Glutamatergic neuron (in vitro differentiated cells): ENCODE data around the gene GTF2F2. TPM values are rescaled to one million over a fixed set of nuclear protein-coding genes. Genes with fewer than 3 reads are reported as not detected.

Source experiments
- DNase-seq: peaks from one replicate; pipeline ENCODE4 v3.0.0; 2022
- H3K27ac Mint-ChIP-seq: one replicate; pipeline ENCODE4 v1.8.0; 2020; ENCODE audit warnings: mild to moderate bottlenecking, mixed read lengths, inconsistent platforms; ENCODE audit not compliant: unreplicated experiment
- H3K27me3 Mint-ChIP-seq: one replicate; pipeline ENCODE4 v1.8.0; 2020; ENCODE audit warnings: mild to moderate bottlenecking, moderate library complexity, mixed read lengths, inconsistent platforms; ENCODE audit not compliant: unreplicated experiment
- H3K36me3 Mint-ChIP-seq: one replicate; pipeline ENCODE4 v1.8.0; 2020; ENCODE audit warnings: mild to moderate bottlenecking, mixed read lengths, inconsistent platforms; ENCODE audit not compliant: unreplicated experiment
- H3K4me1 Mint-ChIP-seq: one replicate; pipeline ENCODE4 v1.8.0; 2020; ENCODE audit warnings: mild to moderate bottlenecking, low read depth, mixed read lengths, inconsistent platforms; ENCODE audit not compliant: unreplicated experiment
- H3K4me3 Mint-ChIP-seq: one replicate; pipeline ENCODE4 v1.8.0; 2020; ENCODE audit warnings: mild to moderate bottlenecking, mixed read lengths, inconsistent platforms; ENCODE audit not compliant: unreplicated experiment
- H3K9me3 Mint-ChIP-seq: one replicate; pipeline ENCODE4 v1.8.0; 2020; ENCODE audit warnings: mild to moderate bottlenecking, moderate library complexity, mixed read lengths, inconsistent platforms; ENCODE audit not compliant: unreplicated experiment
- total RNA-seq: library from RNA; stranded (reverse); fragmentation: NEBNext Ultra II Directional; extraction: Animal tissue kit (Norgen Biotek cat#: 25700); gene quantifications from one replicate; pipeline ENCODE4 v1.2.1, GENCODE V29; 2021; ENCODE audit not compliant: unreplicated experiment
- TF ChIP-seq, protein P1 (sequence below): fragments of 200-600 bp; sonication (generic); IDR thresholded peaks from one replicate; pipeline ENCODE4 v1.5.0; 2021; ENCODE audit not compliant: partially characterized antibody, unreplicated experiment

GTF2F2 gene
- total RNA-seq, 1 donor from 2014 or later = 25.9 TPM

DNA sequence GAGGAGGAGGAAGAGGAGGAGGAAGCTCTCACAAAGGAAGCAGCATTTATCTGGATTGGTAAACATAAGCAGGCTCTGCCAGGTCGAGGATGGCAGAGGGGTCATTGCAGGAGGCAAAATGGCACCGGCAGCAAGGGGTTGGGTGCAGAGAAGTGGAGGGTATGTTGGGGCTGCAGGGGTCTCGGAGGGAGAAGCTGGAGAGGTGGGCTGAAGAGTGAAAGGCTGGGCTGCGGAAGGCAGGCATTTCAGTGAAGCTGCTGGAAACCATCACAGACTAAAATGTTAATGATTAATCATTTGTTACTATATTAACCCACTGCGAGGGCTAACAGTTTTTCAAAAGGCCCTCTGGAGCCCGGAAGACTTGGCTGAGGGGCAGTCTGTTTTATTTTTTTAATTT lies 196.0 kb downstream of the GTF2F2 start:
- Mint-ChIP-seq H3K27me3 (peaks cover 5% of the 10 kb centered on the region), H3K36me3 (no peaks in the 10 kb centered on the region), H3K27ac (no peak overlapping the region), H3K4me3 (no peak overlapping the region), H3K4me1 (no peaks in the 10 kb centered on the region), H3K9me3 (no peaks in the 10 kb centered on the region)
- TF ChIP-seq, protein P1, sequence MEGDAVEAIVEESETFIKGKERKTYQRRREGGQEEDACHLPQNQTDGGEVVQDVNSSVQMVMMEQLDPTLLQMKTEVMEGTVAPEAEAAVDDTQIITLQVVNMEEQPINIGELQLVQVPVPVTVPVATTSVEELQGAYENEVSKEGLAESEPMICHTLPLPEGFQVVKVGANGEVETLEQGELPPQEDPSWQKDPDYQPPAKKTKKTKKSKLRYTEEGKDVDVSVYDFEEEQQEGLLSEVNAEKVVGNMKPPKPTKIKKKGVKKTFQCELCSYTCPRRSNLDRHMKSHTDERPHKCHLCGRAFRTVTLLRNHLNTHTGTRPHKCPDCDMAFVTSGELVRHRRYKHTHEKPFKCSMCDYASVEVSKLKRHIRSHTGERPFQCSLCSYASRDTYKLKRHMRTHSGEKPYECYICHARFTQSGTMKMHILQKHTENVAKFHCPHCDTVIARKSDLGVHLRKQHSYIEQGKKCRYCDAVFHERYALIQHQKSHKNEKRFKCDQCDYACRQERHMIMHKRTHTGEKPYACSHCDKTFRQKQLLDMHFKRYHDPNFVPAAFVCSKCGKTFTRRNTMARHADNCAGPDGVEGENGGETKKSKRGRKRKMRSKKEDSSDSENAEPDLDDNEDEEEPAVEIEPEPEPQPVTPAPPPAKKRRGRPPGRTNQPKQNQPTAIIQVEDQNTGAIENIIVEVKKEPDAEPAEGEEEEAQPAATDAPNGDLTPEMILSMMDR = no peak
- DNase-seq = no peak

DNA sequence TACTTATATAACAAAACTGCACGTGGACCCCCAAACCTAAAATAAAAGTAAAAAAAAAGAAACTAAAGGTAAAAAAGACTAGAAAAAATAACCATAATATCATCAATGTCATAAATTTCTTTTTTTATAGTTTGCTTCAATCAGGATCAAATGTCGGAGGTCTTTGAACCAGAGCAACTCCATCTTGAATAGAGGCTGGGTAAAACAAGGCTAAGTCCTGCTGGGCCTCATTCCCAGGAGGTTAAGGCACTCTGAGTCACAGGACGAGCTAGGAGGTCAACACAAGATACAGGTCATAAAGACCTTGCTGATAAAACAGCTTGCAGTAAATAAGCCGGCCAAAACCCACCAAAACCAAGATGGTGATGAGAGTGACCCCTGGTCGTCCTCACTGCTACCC lies 196.7 kb downstream of the GTF2F2 start:
- TF ChIP-seq, protein P1 = no peak
- Mint-ChIP-seq H3K36me3 (no peaks in the 10 kb centered on the region), H3K27me3 (peaks cover 4% of the 10 kb centered on the region), H3K27ac (no peak overlapping the region), H3K4me3 (no peak overlapping the region), H3K9me3 (no peaks in the 10 kb centered on the region), H3K4me1 (no peaks in the 10 kb centered on the region)
- no peak for DNase-seq

DNA sequence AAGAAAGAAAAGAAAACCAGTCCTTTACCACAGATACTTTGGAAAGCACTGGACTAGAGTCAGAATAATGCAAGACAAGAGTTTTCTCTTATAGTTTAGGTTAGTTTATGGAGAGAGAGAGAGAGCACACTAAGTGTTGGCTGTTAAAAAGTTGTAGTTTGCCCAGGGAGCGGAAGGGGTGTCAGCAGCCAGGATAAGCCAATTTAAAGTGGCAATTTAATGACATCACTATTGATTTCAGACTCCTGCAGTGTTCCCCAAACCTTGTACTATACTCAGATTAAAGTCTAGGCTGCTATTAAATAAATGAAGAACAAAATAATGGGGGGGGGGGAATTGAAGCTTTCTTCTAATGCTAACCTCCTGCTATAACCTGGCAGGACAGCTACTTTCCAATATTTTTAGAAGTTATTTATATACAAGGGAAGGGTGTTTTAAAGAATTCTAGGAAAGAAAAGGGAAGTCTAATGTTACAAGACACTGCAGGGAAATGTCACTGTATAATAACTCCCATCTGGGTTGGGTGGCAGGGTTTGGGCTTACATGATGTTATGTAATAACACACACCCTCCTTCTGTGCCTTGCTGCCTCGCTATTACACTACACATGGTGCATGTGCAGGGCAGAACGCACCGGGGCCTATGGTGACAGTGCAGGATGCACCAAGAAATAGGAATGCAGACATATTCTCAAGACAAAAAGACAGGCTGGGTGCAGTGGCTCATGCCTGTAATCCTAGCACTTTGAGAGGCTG lies 200.7 kb downstream of the GTF2F2 start:
- Mint-ChIP-seq H3K27me3 (peaks cover 6% of the 10 kb centered on the region), H3K36me3 (no peaks in the 10 kb centered on the region), H3K27ac (no peak overlapping the region), H3K9me3 (no peaks in the 10 kb centered on the region), H3K4me3 (no peak overlapping the region), H3K4me1 (peaks cover 9% of the 10 kb centered on the region)
- TF ChIP-seq, protein P1 = no peak
- DNase-seq = no peak

DNA sequence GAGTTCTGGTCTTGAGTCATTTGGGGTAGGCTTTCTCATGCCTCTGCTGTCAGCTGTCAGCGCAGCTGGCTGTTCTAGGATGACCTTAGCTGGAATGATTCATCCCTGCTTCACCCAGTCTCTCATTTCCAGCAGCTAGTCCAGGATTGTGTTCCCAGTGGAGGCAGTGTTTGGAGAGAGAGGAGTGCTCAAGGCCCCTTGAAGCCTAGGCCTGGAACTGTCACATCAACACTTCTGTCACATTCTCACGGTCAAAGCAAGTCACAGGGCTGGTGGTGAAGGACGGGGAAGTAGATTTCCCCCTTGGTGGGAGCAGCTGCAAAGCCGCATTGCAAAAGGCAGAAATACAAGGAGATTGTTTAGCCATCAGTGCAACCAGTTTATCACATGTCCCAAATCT lies 205.5 kb downstream of the GTF2F2 start:
- H3K36me3 Mint-ChIP-seq = no peaks in the 10 kb centered on the region
- H3K4me1 Mint-ChIP-seq = peaks cover 9% of the 10 kb centered on the region
- H3K4me3 Mint-ChIP-seq = no peak overlapping the region
- DNase-seq = peak; percentile 27
- H3K9me3 Mint-ChIP-seq = peaks cover 1% of the 10 kb centered on the region
- peaks cover 3% of the 10 kb centered on the region for H3K27me3 Mint-ChIP-seq
- peak overlapping the region; percentile 90 for H3K27ac Mint-ChIP-seq
- TF ChIP-seq, protein P1 = no peak

DNA sequence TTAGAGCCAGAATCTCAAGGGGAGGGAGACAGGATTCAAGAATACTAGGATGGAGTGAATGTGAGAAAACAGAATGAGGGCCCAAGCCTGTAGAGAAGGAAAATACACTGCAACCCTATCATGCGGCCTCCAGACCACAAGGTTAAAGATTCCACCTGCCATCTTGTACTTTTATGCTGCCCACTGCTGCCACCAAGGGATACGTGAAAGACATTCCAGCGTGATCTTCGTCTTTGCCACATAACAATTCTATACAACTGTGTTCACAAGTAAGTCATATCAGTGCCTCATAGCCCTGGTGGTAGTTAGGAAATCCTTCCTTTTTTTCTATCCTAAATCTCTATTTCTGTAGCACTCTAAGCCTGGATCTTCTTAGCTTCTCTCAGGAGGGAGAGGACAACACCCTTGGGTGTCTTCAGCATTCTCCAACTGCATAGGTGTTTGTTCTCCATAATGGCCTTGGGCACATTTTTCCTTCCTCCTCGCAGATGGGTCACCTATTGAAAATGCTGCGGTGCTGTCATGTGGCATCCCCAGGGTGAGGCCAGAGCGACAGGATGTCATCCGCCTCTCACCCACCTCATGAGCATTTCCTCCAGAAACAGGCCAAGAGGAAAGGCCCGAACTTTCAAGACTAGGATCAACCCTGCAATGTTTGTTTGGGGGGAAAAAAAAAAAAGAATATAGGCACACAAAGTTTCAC lies 207.1 kb downstream of the GTF2F2 start:
- DNase-seq = no peak
- H3K4me1 Mint-ChIP-seq = peaks cover 18% of the 10 kb centered on the region
- TF ChIP-seq, protein P1 = no peak
- no peak overlapping the region for H3K27ac Mint-ChIP-seq
- peaks cover 1% of the 10 kb centered on the region for H3K9me3 Mint-ChIP-seq
- H3K27me3 Mint-ChIP-seq = peaks cover 5% of the 10 kb centered on the region
- no peak overlapping the region for H3K4me3 Mint-ChIP-seq
- no peaks in the 10 kb centered on the region for H3K36me3 Mint-ChIP-seq
